NCI-H1417 treated with DMSO at 0.1 percent for 48 hours (cell line): ENCODE measurements around the gene IL3.

ENCODE experiments used
- DNase-seq: peaks from one replicate; lab custom pipeline; 2025; lab: John Stamatoyannopoulos, UW

Gene IL3

GRCh38 chr5:132025403-132025971, 35.0 kb upstream of the IL3 start:
- no peak for DNase-seq

- DNase-seq: no peak
Measured at GRCh38 chr5:132026516-132027008, 33.9 kb upstream of the IL3 start.

- DNase-seq: no peak
Measured at GRCh38 chr5:132027027-132027426, 33.4 kb upstream of the IL3 start.

- no peak for DNase-seq
Measured at GRCh38 chr5:132029609-132030330, 30.7 kb upstream of the IL3 start.

GRCh38 chr5:132030610-132031009, 29.8 kb upstream of the IL3 start:
- no peak for DNase-seq

- DNase-seq: no peak
Measured at GRCh38 chr5:132032196-132032595, 28.3 kb upstream of the IL3 start.

- DNase-seq: no peak
Measured at GRCh38 chr5:132033122-132033521, 27.3 kb upstream of the IL3 start.

- DNase-seq: no peak
Measured at GRCh38 chr5:132037353-132037752, 23.1 kb upstream of the IL3 start.

- no peak for DNase-seq
Measured at GRCh38 chr5:132044207-132044606, 16.2 kb upstream of the IL3 start.

- no peak for DNase-seq
Measured at GRCh38 chr5:132046880-132047299, 13.6 kb upstream of the IL3 start.

- DNase-seq: no peak
Measured at GRCh38 chr5:132049093-132049492, 11.4 kb upstream of the IL3 start.

- DNase-seq: no peak
Measured at GRCh38 chr5:132049559-132049958, 10.9 kb upstream of the IL3 start.

- DNase-seq: no peak
Measured at GRCh38 chr5:132050136-132050535, 10.3 kb upstream of the IL3 start.

GRCh38 chr5:132050661-132051552, 9.5 kb upstream of the IL3 start:
- no peak for DNase-seq

- DNase-seq: no peak
Measured at GRCh38 chr5:132052520-132052919, 7.9 kb upstream of the IL3 start.

GRCh38 chr5:132053483-132053882, 7.0 kb upstream of the IL3 start:
- no peak for DNase-seq

GRCh38 chr5:132054031-132054696, 6.3 kb upstream of the IL3 start:
- DNase-seq: no peak

GRCh38 chr5:132054697-132055440, 5.6 kb upstream of the IL3 start:
- DNase-seq: no peak

GRCh38 chr5:132055441-132055807, 5.0 kb upstream of the IL3 start:
- DNase-seq: no peak

- DNase-seq: no peak
Measured at GRCh38 chr5:132055808-132056609, 4.4 kb upstream of the IL3 start.
